ENCODE measurements around the gene GALNT18.

Gene GALNT18

GRCh38 chr11:11458485-11458884 lies 163.3 kb downstream of the GALNT18 start:
- TF ChIP-seq TEAD4 (IDR thresholded peaks at IDR 0.05) (no peak), TAF1 (IDR thresholded peaks at IDR 0.05; ENCODE audit: low read depth) (no peak), RAD21 (IDR thresholded peaks at IDR 0.05; ENCODE audit: low read depth) (no peak), ZBTB7A (IDR thresholded peaks at IDR 0.05; ENCODE audit: low read depth) (no peak), CEBPB (IDR thresholded peaks at IDR 0.05) (no peak), EP300 (IDR thresholded peaks at IDR 0.05; ENCODE audit: borderline replicate concordance) (no peak), CREB1 (IDR thresholded peaks at IDR 0.05; ENCODE audit: low read depth) (no peak), EGR1 (IDR thresholded peaks at IDR 0.05) (no peak)
- TF ChIP-seq, protein P1, sequence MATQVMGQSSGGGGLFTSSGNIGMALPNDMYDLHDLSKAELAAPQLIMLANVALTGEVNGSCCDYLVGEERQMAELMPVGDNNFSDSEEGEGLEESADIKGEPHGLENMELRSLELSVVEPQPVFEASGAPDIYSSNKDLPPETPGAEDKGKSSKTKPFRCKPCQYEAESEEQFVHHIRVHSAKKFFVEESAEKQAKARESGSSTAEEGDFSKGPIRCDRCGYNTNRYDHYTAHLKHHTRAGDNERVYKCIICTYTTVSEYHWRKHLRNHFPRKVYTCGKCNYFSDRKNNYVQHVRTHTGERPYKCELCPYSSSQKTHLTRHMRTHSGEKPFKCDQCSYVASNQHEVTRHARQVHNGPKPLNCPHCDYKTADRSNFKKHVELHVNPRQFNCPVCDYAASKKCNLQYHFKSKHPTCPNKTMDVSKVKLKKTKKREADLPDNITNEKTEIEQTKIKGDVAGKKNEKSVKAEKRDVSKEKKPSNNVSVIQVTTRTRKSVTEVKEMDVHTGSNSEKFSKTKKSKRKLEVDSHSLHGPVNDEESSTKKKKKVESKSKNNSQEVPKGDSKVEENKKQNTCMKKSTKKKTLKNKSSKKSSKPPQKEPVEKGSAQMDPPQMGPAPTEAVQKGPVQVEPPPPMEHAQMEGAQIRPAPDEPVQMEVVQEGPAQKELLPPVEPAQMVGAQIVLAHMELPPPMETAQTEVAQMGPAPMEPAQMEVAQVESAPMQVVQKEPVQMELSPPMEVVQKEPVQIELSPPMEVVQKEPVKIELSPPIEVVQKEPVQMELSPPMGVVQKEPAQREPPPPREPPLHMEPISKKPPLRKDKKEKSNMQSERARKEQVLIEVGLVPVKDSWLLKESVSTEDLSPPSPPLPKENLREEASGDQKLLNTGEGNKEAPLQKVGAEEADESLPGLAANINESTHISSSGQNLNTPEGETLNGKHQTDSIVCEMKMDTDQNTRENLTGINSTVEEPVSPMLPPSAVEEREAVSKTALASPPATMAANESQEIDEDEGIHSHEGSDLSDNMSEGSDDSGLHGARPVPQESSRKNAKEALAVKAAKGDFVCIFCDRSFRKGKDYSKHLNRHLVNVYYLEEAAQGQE (IDR thresholded peaks at IDR 0.05; ENCODE audit: low read depth), result no peak
- TF ChIP-seq, protein P2, sequence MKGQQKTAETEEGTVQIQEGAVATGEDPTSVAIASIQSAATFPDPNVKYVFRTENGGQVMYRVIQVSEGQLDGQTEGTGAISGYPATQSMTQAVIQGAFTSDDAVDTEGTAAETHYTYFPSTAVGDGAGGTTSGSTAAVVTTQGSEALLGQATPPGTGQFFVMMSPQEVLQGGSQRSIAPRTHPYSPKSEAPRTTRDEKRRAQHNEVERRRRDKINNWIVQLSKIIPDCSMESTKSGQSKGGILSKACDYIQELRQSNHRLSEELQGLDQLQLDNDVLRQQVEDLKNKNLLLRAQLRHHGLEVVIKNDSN (IDR thresholded peaks at IDR 0.05), result no peak
- TF ChIP-seq, protein P3, sequence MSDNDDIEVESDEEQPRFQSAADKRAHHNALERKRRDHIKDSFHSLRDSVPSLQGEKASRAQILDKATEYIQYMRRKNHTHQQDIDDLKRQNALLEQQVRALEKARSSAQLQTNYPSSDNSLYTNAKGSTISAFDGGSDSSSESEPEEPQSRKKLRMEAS (IDR thresholded peaks at IDR 0.05), result no peak

GRCh38 chr11:11458001-11458400 lies 163.8 kb downstream of the GALNT18 start:
- no peak for TF ChIP-seq CEBPB (IDR thresholded peaks at IDR 0.05)
- TF ChIP-seq CREB1 (IDR thresholded peaks at IDR 0.05; ENCODE audit: low read depth), result no peak
- no peak for TF ChIP-seq RAD21 (IDR thresholded peaks at IDR 0.05; ENCODE audit: low read depth)
- no peak for TF ChIP-seq NFIC (IDR thresholded peaks at IDR 0.05)
- TF ChIP-seq, protein P2 (IDR thresholded peaks at IDR 0.05), result no peak
- no peak for TF ChIP-seq TAF1 (IDR thresholded peaks at IDR 0.05; ENCODE audit: low read depth)
- TF ChIP-seq EP300 (IDR thresholded peaks at IDR 0.05; ENCODE audit: borderline replicate concordance), result no peak
- TF ChIP-seq YY1 (IDR thresholded peaks at IDR 0.05; ENCODE audit: low read depth), result no peak
- no peak for TF ChIP-seq EGR1 (IDR thresholded peaks at IDR 0.05)
- no peak for TF ChIP-seq TCF12 (IDR thresholded peaks at IDR 0.05; ENCODE audit: low read depth)
- TF ChIP-seq, protein P3 (IDR thresholded peaks at IDR 0.05), result no peak
- TF ChIP-seq, protein P1 (IDR thresholded peaks at IDR 0.05; ENCODE audit: low read depth), result no peak
- no peak for TF ChIP-seq ZBTB7A (IDR thresholded peaks at IDR 0.05; ENCODE audit: low read depth)
- TF ChIP-seq FOXM1 (IDR thresholded peaks at IDR 0.05; ENCODE audit: borderline replicate concordance, low read depth), result no peak
- no peak for TF ChIP-seq TEAD4 (IDR thresholded peaks at IDR 0.05)

DNA sequence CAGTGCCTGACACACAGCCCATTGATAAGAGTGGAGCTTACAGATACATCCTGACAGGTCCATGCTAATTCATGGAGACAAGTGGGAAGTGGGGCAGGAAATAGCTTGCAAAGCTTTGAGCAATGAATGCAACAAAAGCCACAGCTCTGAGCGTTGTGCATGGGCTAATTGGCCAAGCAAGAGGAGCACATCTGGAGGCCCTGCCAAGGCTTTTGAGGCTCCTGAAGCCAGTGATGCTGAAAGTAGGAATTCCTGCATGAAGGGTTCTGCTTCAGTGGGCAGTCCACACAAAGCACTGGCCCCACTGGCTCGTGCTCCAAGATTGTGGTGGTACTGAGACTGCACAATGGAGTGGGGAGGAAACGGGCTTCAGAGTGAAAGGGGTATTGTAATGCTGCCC lies 164.9 kb downstream of the GALNT18 start:
- TF ChIP-seq, protein P1 (IDR thresholded peaks at IDR 0.05; ENCODE audit: low read depth), result no peak
- TF ChIP-seq CEBPB (IDR thresholded peaks at IDR 0.05) (no peak), TEAD4 (IDR thresholded peaks at IDR 0.05) (no peak), ZBTB7A (IDR thresholded peaks at IDR 0.05; ENCODE audit: low read depth) (no peak), CREB1 (IDR thresholded peaks at IDR 0.05; ENCODE audit: low read depth) (no peak), TCF12 (IDR thresholded peaks at IDR 0.05; ENCODE audit: low read depth) (no peak), TAF1 (IDR thresholded peaks at IDR 0.05; ENCODE audit: low read depth) (no peak), FOXM1 (IDR thresholded peaks at IDR 0.05; ENCODE audit: borderline replicate concordance, low read depth) (no peak), EP300 (IDR thresholded peaks at IDR 0.05; ENCODE audit: borderline replicate concordance) (no peak), EGR1 (IDR thresholded peaks at IDR 0.05) (no peak), RAD21 (IDR thresholded peaks at IDR 0.05; ENCODE audit: low read depth) (no peak), YY1 (IDR thresholded peaks at IDR 0.05; ENCODE audit: low read depth) (no peak), NFIC (IDR thresholded peaks at IDR 0.05) (no peak)
- TF ChIP-seq, protein P2 (IDR thresholded peaks at IDR 0.05), result no peak
- TF ChIP-seq, protein P3 (IDR thresholded peaks at IDR 0.05), result no peak

Measured in Ishikawa (cell line).